Measurements from ENCODE around the gene ADCY2. TPM values are rescaled to one million over a fixed set of nuclear protein-coding genes. Genes with fewer than 3 reads are reported as not detected.

Gene ADCY2
- polyA plus RNA-seq, 1 of the 3 experiments (the other 2 are of a cell fraction): not detected

GRCh38 chr5:7474821-7475403 lies 79.0 kb downstream of the ADCY2 start:
- H3K36me3 ChIP-seq (replicated peaks in 1 of 2; ENCODE audit: control insufficient read depth in 1 of 2, insufficient read depth in 2 of 2, low read length in 1 of 2): no peaks in the 10 kb centered on the region
- H3K4me3 ChIP-seq (ENCODE audit: low read depth in 2 of 2, low read length in 1 of 2): no peak overlapping the region
- POLR2A ChIA-PET: no interaction called here
- H2AFZ ChIP-seq (ENCODE audit: low read depth): no peak overlapping the region
- H3K4me1 ChIP-seq (ENCODE audit: control insufficient read depth in 1 of 2, insufficient read depth in 2 of 2, low read depth in 1 of 2, low read length in 1 of 2): no peaks in the 10 kb centered on the region
- H3K27ac ChIP-seq (ENCODE audit: low read depth in 2 of 2, low read length in 1 of 2): no peak overlapping the region
- H3K9me3 ChIP-seq: 0 out of 2 replicates have a peak, but pooled peaks cover 2% of the 10 kb centered on the region
- CTCF ChIA-PET: no interaction called here
- no peaks in the 10 kb centered on the region for H3K9me2 ChIP-seq
- 22% methylated on average over 7 of the region's 12 CpGs for WGBS (ENCODE audit: low lambda C conversion rate)
- DNase-seq: peak; percentile 8
- no peak for TF ChIP-seq CHD2 (IDR thresholded peaks at IDR 0.05; ENCODE audit: low read length, partially characterized antibody)
- no peak for TF ChIP-seq JUND (IDR thresholded peaks at IDR 0.05)
- no peak for TF ChIP-seq SIN3A (IDR thresholded peaks at IDR 0.05; ENCODE audit: borderline replicate concordance, low read depth, low read length)
- no peak for TF ChIP-seq FOXJ3 (CRISPR knock-in tag; IDR thresholded peaks at IDR 0.05)
- no peak for TF ChIP-seq USF1 (IDR thresholded peaks at IDR 0.05; ENCODE audit: borderline replicate concordance, low read depth)
- no peak for TF ChIP-seq ZBTB33 (IDR thresholded peaks at IDR 0.05; ENCODE audit: borderline replicate concordance, low read depth)
- H3K9ac ChIP-seq: no peak overlapping the region
- H3F3A ChIP-seq (replicated peaks; ENCODE audit: insufficient read depth): no peaks in the 10 kb centered on the region
- no peak overlapping the region for H3K4me2 ChIP-seq
- H3K27me3 ChIP-seq (ENCODE audit: insufficient read depth): no peaks in the 10 kb centered on the region
- no peaks in the 10 kb centered on the region for H4K20me1 ChIP-seq (ENCODE audit: insufficient read depth)
- no peaks in the 10 kb centered on the region for H3K79me2 ChIP-seq (ENCODE audit: insufficient read depth)

DNA sequence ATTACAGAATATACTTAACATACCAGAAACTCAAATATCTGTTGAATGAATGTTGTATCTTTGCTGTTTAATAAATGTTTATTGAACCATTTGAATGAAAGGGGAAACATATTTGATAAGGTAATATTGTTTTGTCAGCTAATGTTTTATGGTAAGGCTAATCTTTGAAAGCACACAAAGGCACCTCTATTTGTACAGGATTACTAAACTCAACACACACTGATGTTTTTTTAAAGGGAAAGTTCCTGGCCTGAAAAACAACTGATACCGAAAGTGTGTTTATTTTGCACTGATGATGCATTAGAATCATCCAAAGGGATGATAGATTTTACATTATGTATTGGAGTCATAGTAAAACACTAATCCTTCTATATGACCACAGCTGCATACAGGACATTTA lies 82.5 kb downstream of the ADCY2 start:
- Histone ChIP-seq H3K4me1 (ENCODE audit: control insufficient read depth in 1 of 2, insufficient read depth in 2 of 2, low read depth in 1 of 2, low read length in 1 of 2) (no peaks in the 10 kb centered on the region), H2AFZ (ENCODE audit: low read depth) (no peak overlapping the region), H3K9me3 (no peaks in the 10 kb centered on the region), H3K4me2 (no peak overlapping the region), H4K20me1 (ENCODE audit: insufficient read depth) (no peaks in the 10 kb centered on the region), H3K9me2 (no peaks in the 10 kb centered on the region), H3K27me3 (ENCODE audit: insufficient read depth) (no peaks in the 10 kb centered on the region), H3K79me2 (ENCODE audit: insufficient read depth) (no peaks in the 10 kb centered on the region), H3K4me3 (ENCODE audit: low read depth in 2 of 2, low read length in 1 of 2) (no peak overlapping the region), H3K36me3 (replicated peaks in 1 of 2; ENCODE audit: control insufficient read depth in 1 of 2, insufficient read depth in 2 of 2, low read length in 1 of 2) (no peaks in the 10 kb centered on the region), H3K9ac (no peak overlapping the region), H3F3A (replicated peaks; ENCODE audit: insufficient read depth) (no peaks in the 10 kb centered on the region), H3K27ac (ENCODE audit: low read depth in 2 of 2, low read length in 1 of 2) (no peak overlapping the region)
- DNase-seq: no peak
- TF ChIP-seq GABPA (IDR thresholded peaks at IDR 0.05; ENCODE audit: low read depth) (no peak), MXI1 (IDR thresholded peaks at IDR 0.05; ENCODE audit: low read depth, low read length) (no peak), POLR2AphosphoS5 (IDR thresholded peaks at IDR 0.05; ENCODE audit: low read depth, low read length) (no peak), FOSL2 (IDR thresholded peaks at IDR 0.05; ENCODE audit: borderline replicate concordance, low read depth) (no peak)
- TF ChIP-seq, protein P1, sequence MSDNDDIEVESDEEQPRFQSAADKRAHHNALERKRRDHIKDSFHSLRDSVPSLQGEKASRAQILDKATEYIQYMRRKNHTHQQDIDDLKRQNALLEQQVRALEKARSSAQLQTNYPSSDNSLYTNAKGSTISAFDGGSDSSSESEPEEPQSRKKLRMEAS (IDR thresholded peaks at IDR 0.05; ENCODE audit: low read depth): no peak
- CTCF ChIA-PET: no interaction called here
- 4% methylated on average over 1 of the region's 1 CpG for WGBS (ENCODE audit: low lambda C conversion rate)
- POLR2A ChIA-PET: no interaction called here

All from SK-N-SH (cell line).